HCT116 (cell line): ENCODE measurements around the gene CDK14. TPM values are rescaled to one million over a fixed set of nuclear protein-coding genes. Genes with fewer than 3 reads are reported as not detected.

Experiments
- ATAC-seq: fragments of 200-7000 bp; cut with Tn5 transposase; 2 replicates; pipeline ENCODE4 v1.9.1; 2020; ENCODE audit warnings: mild to moderate bottlenecking, moderate library complexity
- BruUV-seq: library from RNA; stranded (reverse); fragments of 400-500 nt; replicated peaks from 2 replicates; lab custom pipeline; 2021; lab: Mats Ljungman, UMichigan
- CTCF ChIA-PET: fragments of 300-600 bp; sonication (Branson Sonifier 250); formaldehyde crosslinking; loops from one replicate; lab custom pipeline; 2021; ENCODE audit warnings: antibody characterized with exemption; lab: Charles Lee
- POLR2A ChIA-PET: fragments of 300-600, 350-600 bp; sonication (Branson Sonifier 250); formaldehyde crosslinking; loops from one replicate; lab custom pipeline; 2021; ENCODE audit warnings: antibody characterized with exemption; lab: Charles Lee
- RAD21 ChIA-PET, 2 experiments: fragments of 300-600 bp; sonication (Branson Sonifier 250); formaldehyde crosslinking; loops; one replicate each; lab custom pipeline; 2023; ENCODE audit warnings: low total read pairs in 2 of 2; ENCODE audit not compliant: uncharacterized antibody in 2 of 2, unreplicated experiment in 2 of 2, low non-redundant PET in 1 of 2; lab: Charles Lee
- DNase-seq: peaks from one replicate; pipeline ENCODE4 v3.0.0-alpha.2; 2010; ENCODE audit warnings: low read depth, low spot score
- H2AFZ ChIP-seq: fragments of 200-600 bp; shearing (Covaris generic), sonication (generic); 2 replicates; pipeline ENCODE4 v1.6.1; 2017; ENCODE audit warnings: low read depth, mixed run types, mixed read lengths, antibody characterized with exemption, low read length; ENCODE audit not compliant: poor library complexity, severe bottlenecking
- H3K27ac ChIP-seq: 2 replicates; pipeline ENCODE4 v1.5.1; 2012; ENCODE audit warnings: low read depth, low read length
- H3K27me3 ChIP-seq: fragments of 200-600 bp; sonication (generic); 2 replicates; pipeline ENCODE4 v1.6.1; 2016; ENCODE audit warnings: mixed run types, low read length, mixed read lengths; ENCODE audit not compliant: insufficient read depth
- H3K36me3 ChIP-seq, 2 experiments: fragments of 200-500 bp in 1 of 2; fragments of 200-600 bp in 1 of 2; sonication (Bioruptor generic) in 1 of 2; sonication (generic) in 1 of 2; 2 replicates each; pipeline versions ENCODE4 v1.5.1 to v1.6.1; 2014 to 2016; ENCODE audit warnings: low read length in 2 of 2, inconsistent platforms in 1 of 2, mixed read lengths in 1 of 2, mixed run types in 1 of 2; ENCODE audit not compliant: insufficient read depth in 2 of 2, control insufficient read depth in 1 of 2
- H3K4me1 ChIP-seq, 2 experiments: fragments of 200-600 bp in 1 of 2; sonication (generic) in 1 of 2; 2 replicates each; pipeline versions ENCODE4 v1.5.1 to v1.6.1; 2012 to 2017; ENCODE audit warnings: low read length in 2 of 2, inconsistent platforms in 1 of 2, mild to moderate bottlenecking in 1 of 2, mixed read lengths in 1 of 2, mixed run types in 1 of 2, moderate library complexity in 1 of 2; ENCODE audit not compliant: insufficient read depth in 2 of 2, control insufficient read depth in 1 of 2
- H3K4me2 ChIP-seq: fragments of 200-600 bp; sonication (generic); 2 replicates; pipeline ENCODE4 v1.6.1; 2017; ENCODE audit warnings: mixed run types, low read length, mixed read lengths
- H3K4me3 ChIP-seq, 2 experiments: fragments of 200-600 bp in 1 of 2; sonication (generic) in 1 of 2; replicated peaks in 1 of 2; 2 replicates each; pipeline ENCODE4 v1.5.1; 2011 to 2016; ENCODE audit warnings: low read length in 2 of 2, control low read depth in 1 of 2, low read depth in 1 of 2, mild to moderate bottlenecking in 1 of 2, mixed read lengths in 1 of 2, mixed run types in 1 of 2
- H3K79me2 ChIP-seq: fragments of 200-600 bp; sonication (generic); 2 replicates; pipeline ENCODE4 v1.6.1; 2017; ENCODE audit warnings: mild to moderate bottlenecking, mixed run types, low read length, moderate library complexity, mixed read lengths; ENCODE audit not compliant: insufficient read depth
- H3K9ac ChIP-seq: fragments of 200-600 bp; sonication (generic); 2 replicates; pipeline ENCODE4 v1.6.1; 2016; ENCODE audit warnings: low read length, mixed read lengths
- H3K9me2 ChIP-seq: fragments of 200-600 bp; sonication (generic), shearing (Covaris generic); 2 replicates; pipeline ENCODE4 v1.6.1; 2017; ENCODE audit warnings: mixed run types, mild to moderate bottlenecking, moderate library complexity; ENCODE audit not compliant: insufficient read depth
- H3K9me3 ChIP-seq, 2 experiments: fragments of 200-500 bp in 1 of 2; fragments of 200-600 bp in 1 of 2; sonication (Bioruptor generic) in 1 of 2; sonication (generic) in 1 of 2; 2 replicates each; pipeline ENCODE4 v1.6.1; 2014 to 2017; ENCODE audit warnings: low read length in 2 of 2, mixed read lengths in 2 of 2, inconsistent platforms in 1 of 2, low read depth in 1 of 2, mild to moderate bottlenecking in 1 of 2, mixed run types in 1 of 2, moderate library complexity in 1 of 2; ENCODE audit not compliant: control insufficient read depth in 1 of 2, insufficient read depth in 1 of 2
- H4K20me1 ChIP-seq: fragments of 200-600 bp; sonication (generic), shearing (Covaris generic); 2 replicates; pipeline ENCODE4 v1.6.1; 2017; ENCODE audit warnings: mixed run types, mild to moderate bottlenecking, moderate library complexity; ENCODE audit not compliant: insufficient read depth
- CBX3 ChIP-seq: IDR thresholded peaks from 2 replicates; pipeline ENCODE4 v1.6.1; 2012; ENCODE audit warnings: low read depth
- CEBPB ChIP-seq: IDR thresholded peaks from 2 replicates; pipeline ENCODE4 v1.6.1; 2012; ENCODE audit warnings: low read depth
- EGR1 ChIP-seq: IDR thresholded peaks from 2 replicates; pipeline ENCODE4 v1.6.1; 2012; ENCODE audit warnings: low read depth
- EZH2phosphoT487 ChIP-seq: fragments of 200-600 bp; IDR thresholded peaks from 2 replicates; pipeline ENCODE4 v1.6.1; 2018; ENCODE audit warnings: antibody characterized with exemption, borderline replicate concordance
- JUND ChIP-seq: IDR thresholded peaks from 2 replicates; pipeline ENCODE4 v1.6.1; 2012
- MAX ChIP-seq: IDR thresholded peaks from 2 replicates; pipeline ENCODE4 v1.6.1; 2012
- SIN3A ChIP-seq: IDR thresholded peaks from 2 replicates; pipeline ENCODE4 v1.6.1; 2012; ENCODE audit warnings: low read depth
- SRF ChIP-seq: IDR thresholded peaks from 2 replicates; pipeline ENCODE4 v1.6.1; 2012; ENCODE audit warnings: low read depth
- intact Hi-C: fragments of 100-400 bp; cut with micrococcal nuclease; formaldehyde crosslinking; loops from 2 replicates; pipeline ENCODE4 v1.10.0; 2022
- total RNA-seq: library from RNA; stranded (reverse); gene quantifications from one replicate; pipeline ENCODE4 v1.2.1, GENCODE V29; 2021; ENCODE audit not compliant: unreplicated experiment

The CDK14 gene
- total RNA-seq, 1 experiment from 2014 or later = 10.2 TPM

- no peak overlapping the region for H3K4me2 ChIP-seq
- H3K9me2 ChIP-seq = no peaks in the 10 kb centered on the region
- no peaks in the 10 kb centered on the region for H3K36me3 ChIP-seq
- CTCF ChIA-PET = no interaction called here
- no TSS peak for BruUV-seq
- no peaks in the 10 kb centered on the region for H3K79me2 ChIP-seq
- RAD21 ChIA-PET = no interaction called here
- no peak for DNase-seq
- ATAC-seq = no peak
- TF ChIP-seq SIN3A = no peak
- TF ChIP-seq JUND = no peak
- TF ChIP-seq MAX = no peak
- TF ChIP-seq EZH2phosphoT487 = no peak
- TF ChIP-seq CBX3 = no peak
- TF ChIP-seq EGR1 = no peak
- no peak for TF ChIP-seq CEBPB
- POLR2A ChIA-PET = no interaction called here
- no peaks in the 10 kb centered on the region for H3K4me1 ChIP-seq
- intact Hi-C loops = no loop called here
- no peak overlapping the region for H2AFZ ChIP-seq
- H3K9ac ChIP-seq = no peak overlapping the region
- no peak overlapping the region for H3K4me3 ChIP-seq
- H4K20me1 ChIP-seq = no peaks in the 10 kb centered on the region
- no peaks in the 10 kb centered on the region for H3K27me3 ChIP-seq
- H3K27ac ChIP-seq = no peak overlapping the region
- no peaks in the 10 kb centered on the region for H3K9me3 ChIP-seq
Observed at GRCh38 chr7:91005024-91005423, 408.9 kb downstream of the CDK14 start.

- Histone ChIP-seq H3K9ac (no peak overlapping the region), H3K27me3 (no peaks in the 10 kb centered on the region), H3K4me1 (no peaks in the 10 kb centered on the region), H4K20me1 (no peaks in the 10 kb centered on the region), H3K4me2 (no peak overlapping the region), H2AFZ (no peak overlapping the region), H3K4me3 (no peak overlapping the region), H3K36me3 (no peaks in the 10 kb centered on the region), H3K9me3 (no peaks in the 10 kb centered on the region), H3K79me2 (no peaks in the 10 kb centered on the region), H3K27ac (no peak overlapping the region), H3K9me2 (no peaks in the 10 kb centered on the region)
- no TSS peak for BruUV-seq
- RAD21 ChIA-PET = no interaction called here
- POLR2A ChIA-PET = no interaction called here
- DNase-seq = no peak
- intact Hi-C loops = no loop called here
- CTCF ChIA-PET = no interaction called here
- TF ChIP-seq CEBPB (no peak), SRF (no peak)
- ATAC-seq = no peak
Observed at GRCh38 chr7:91005841-91006240, 409.7 kb downstream of the CDK14 start.
